Cardiac septum (tissue), 1 donor: Measurements from ENCODE around the gene ATOSB. TPM values are rescaled to one million over a fixed set of nuclear protein-coding genes. Genes with fewer than 3 reads are reported as not detected.
A peak's percentile ranks its signal among the peaks of the same experiment; 100 is the strongest.

Experiments
- DNase-seq: peaks from one replicate; pipeline ENCODE4 v3.0.0-alpha.2; 2020; ENCODE audit warnings: low spot score
- intact Hi-C: fragments of 100-400 bp; cut with DNase I; formaldehyde crosslinking; loops from one replicate; pipeline ENCODE4 v1.14.0; 2022
- total RNA-seq: library from RNA; stranded (reverse); fragmentation: NEBNext Ultra II Directional; extraction: Animal tissue kit (Norgen Biotek cat#: 25700); gene quantifications from one replicate; pipeline ENCODE4 v1.2.1, GENCODE V29; 2021
- donor health status: DM: no; HTN: no; CAD: no.

The ATOSB gene
- total RNA-seq, 1 donor from 2014 or later = 20.0 TPM

GRCh38 chr9:35116539-35116897, 856 bp upstream of the ATOSB start:
- intact Hi-C loops = loop anchor here (1.0 to 10.0 kb wide), 3 partner anchors 361 to 488 kb away; partner anchors contain the start of gene TESK1
- DNase-seq = no peak

DNA sequence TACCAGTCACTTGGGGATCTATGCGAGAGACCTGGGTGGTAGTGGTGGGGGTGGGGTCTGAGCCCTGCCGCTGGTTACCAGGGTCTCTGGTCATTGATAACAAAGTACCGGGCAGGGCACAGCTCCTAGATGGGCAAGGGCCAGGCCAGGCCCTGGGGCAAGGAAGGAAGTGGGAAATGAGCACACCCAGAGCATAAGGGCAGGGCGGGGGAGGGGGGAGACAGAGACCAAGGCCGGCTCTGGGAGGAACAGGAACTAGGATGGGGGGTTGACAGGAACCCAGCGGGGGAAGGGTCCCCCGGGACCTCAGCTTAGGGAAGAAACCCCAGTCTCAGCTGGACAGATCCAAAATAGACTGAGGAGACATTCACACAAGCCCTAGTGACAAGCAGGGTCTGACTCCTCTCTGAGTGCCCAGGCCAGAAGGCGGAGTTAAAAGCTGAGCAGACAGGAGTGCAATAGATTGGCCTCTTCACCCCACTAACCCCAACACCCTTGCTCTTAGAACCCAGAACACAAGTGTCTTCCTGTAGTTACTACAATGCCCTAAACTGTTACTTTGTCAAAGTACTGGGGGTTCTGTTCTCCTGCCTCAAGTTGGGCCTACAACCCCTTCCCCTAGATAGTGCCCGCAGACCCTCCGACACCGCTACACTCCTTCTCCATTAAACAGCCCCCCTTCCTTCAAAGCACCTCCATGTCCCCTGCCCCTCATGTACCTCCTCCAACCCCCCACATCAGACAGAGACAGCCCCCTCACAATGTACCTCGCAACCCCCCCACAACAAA, 628 bp downstream of the ATOSB start:
- peak; percentile 91 for DNase-seq
- intact Hi-C loops = loop anchor here (1.0 to 10.0 kb wide), 3 partner anchors 47 to 490 kb away; partner anchors contain the start of genes TESK1 and UNC13B

GRCh38 chr9:35114113-35114839, 1.4 kb downstream of the ATOSB start:
- peak; percentile 92 for DNase-seq
- intact Hi-C loops = loop anchor here (10.0 kb wide), 2 partner anchors 441 to 491 kb away; partner anchors contain the start of gene TESK1

DNA sequence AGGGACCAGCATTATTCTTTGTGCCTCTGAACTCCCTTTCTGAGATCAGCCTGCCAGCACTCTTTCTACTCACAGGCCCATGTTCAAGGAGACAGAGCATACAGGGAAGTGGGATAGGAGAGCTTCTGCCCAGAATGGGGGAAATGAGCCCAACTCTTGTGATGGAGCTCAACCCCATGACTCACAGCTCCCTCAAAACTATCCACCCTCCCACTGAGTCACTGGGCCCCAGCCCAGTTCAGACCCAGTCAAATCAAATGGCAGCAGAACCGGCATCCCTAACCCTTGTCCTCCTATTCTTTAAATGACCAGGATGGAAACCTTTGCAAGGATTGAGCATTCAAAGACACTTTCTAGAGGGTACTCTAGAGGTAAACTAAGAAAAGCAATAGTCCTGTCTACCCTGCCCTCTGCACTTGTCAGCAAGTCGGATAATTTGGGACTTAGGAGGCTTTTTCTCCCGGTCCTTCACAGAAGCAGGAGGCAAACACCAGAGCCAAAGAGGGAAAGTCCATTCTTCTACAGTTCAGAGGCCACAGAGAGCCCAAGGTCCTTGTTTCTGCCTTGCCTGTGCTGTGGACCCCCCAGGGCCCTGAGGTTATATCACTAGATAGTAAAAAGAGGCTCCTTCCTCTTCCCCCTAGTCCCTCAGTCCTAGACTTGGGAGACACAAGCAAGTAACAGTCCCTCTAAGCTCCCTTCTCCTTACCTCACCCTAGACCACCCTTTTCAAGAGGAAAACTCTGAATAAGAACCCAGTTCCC, 3.2 kb downstream of the ATOSB start:
- no peak for DNase-seq

DNA sequence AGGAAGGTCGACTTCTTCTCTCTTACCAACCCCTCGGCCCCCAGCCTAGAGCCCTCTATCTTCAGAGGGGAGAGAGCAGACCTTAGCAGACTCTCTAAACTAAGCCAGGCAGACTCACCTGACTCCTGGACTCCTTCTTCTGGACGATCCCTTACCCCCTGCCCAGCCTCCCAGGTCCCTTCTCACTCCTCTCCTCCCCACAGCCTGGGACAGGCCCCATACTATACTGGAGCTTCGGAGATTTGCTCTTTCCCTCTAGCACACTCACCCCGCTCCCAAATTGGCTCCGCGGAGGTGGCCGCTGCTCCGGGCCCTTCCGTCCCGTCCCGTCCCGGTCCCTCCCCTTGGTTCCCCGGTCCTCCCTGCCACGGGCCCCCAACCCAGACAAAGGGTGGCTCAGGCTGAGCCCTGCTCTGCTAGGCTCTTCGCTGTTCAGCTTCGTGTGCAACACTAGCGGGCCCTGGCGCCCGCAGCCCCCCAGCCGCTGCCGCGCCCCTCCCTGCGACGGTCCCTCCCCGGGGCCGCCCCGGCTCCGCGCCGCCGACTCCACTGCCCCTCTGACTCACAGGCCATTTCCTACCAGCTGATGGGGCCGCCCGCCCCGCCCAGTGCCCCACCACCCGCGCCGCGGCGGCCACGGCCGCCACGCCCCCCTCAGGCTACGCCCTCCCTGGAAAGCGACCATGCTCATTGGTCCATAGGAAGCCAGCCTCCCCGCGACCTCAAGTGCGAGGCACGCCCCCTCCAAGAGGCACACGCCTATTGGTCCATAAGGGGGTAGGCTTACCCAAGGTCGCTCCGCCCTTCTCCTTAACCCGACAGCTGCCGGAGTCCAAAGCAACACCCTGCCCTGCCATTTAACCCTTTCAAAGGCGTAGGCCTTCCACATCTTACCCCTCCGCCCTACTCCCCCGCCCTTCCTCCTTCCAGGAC, 4.4 kb downstream of the ATOSB start:
- peak; percentile 99 for DNase-seq
- intact Hi-C loops = loop anchor here (10.0 kb wide), 2 partner anchors 444 to 494 kb away; partner anchors contain the start of gene TESK1

More for the DNA sequence above, 3.2 kb downstream of the ATOSB start:
- intact Hi-C loops = loop anchor here (10.0 kb wide), 2 partner anchors 442 to 492 kb away; partner anchors contain the start of gene TESK1

DNA sequence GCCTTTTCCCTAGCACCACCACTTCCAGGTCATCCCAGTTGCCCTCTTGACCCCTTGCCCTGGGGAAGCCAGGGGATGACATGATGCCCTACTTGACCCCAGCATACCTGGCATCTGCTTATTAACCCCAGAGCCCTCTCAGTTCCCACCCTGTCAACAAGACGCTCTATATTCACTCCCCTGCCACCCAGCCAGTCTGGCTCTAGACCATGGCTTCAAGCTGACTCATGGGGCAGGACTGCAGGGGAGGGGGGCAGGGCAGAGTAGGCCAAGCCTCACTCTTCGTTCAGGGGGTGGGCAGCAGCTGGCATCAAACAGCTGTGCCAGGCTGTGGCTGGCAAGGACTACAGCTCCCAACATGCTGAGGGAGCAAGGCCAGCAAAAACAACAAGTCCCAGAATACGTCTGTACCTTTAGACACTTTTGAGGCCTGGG, 5.3 kb downstream of the ATOSB start:
- no peak for DNase-seq
- intact Hi-C loops = loop anchor here (10.0 kb wide), 2 partner anchors 444 to 494 kb away; partner anchors contain the start of gene TESK1

DNA sequence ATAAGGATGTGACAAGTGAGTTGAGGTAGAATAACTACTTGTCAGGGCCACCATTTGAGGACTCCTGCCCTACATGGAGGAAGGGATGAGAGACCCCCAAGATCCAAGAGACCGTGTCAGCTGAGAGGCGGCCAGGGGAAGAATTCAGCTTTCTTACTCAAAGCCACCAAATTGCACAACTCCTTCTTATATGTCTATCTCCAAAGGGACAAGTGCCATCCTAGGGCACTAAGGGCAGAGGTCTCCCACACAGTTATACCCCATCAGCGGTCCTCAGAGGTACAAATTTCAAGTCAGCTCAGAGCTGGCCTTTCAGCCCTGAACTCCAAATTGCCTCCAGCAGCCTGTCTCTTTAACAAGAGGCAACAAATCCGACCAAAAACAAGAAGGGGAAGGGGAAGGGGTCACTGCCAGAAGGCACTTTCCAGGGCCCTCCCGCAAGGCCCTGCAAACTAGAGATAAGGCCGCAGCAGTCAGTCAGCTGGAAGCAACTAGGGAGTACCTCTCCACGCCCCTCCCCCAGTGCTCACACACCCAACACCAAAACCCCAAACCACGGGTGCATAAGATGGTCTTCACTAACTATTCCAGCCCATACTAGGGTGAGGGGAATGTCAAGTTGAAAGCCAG, 6.6 kb downstream of the ATOSB start:
- intact Hi-C loops = no loop called here

GRCh38 chr9:35108461-35108860, 7.2 kb downstream of the ATOSB start:
- DNase-seq = no peak
- intact Hi-C loops = no loop called here

More for the DNA sequence above, 6.6 kb downstream of the ATOSB start:
- DNase-seq = no peak

- intact Hi-C loops = no loop called here
- no peak for DNase-seq
These were observed 8.1 kb downstream of the ATOSB start for GRCh38 chr9:35107297-35108290.

- no peak for DNase-seq
- intact Hi-C loops = no loop called here
These were observed 9.3 kb downstream of the ATOSB start for GRCh38 chr9:35106343-35106730.

DNA sequence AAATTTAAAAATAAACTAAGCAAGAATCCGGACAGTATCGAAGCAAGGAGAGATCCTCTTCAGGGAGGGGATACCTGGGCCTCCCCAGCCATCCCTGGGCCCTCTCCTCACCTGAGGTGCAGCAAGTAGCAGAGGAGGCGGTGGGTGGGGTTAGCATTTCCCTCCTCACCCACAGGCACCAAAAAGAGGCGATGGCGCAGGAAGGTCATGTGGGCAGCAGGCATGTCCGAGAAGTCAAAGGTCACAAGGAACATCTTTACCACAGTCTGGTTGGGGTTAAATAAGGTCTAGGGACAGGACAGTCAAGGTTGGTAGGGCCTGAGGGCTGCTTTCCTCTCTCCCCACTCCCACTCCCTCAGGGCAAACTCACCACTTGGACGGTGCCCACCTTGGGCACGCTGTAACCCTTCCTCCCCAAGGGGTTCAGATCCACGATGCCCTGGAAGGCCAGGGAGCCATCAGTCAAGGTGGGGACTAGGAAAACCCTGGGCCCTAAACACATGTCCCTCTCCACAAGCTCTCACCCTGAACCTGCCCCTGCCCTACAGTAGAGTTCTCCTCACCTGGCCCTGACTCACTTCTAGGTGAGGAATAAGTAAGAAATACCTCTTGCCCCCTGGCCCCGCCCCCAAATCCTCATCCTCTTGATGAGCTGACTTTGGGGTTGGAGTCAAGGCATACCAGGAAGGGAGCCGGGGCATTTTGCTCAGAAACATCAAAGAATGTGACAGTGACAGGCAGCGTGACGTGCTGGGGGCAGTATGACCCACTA, 9.9 kb downstream of the ATOSB start:
- intact Hi-C loops = no loop called here
- no peak for DNase-seq

GRCh38 chr9:35105126-35105525, 10.5 kb downstream of the ATOSB start:
- no peak for DNase-seq
- intact Hi-C loops = no loop called here

DNA sequence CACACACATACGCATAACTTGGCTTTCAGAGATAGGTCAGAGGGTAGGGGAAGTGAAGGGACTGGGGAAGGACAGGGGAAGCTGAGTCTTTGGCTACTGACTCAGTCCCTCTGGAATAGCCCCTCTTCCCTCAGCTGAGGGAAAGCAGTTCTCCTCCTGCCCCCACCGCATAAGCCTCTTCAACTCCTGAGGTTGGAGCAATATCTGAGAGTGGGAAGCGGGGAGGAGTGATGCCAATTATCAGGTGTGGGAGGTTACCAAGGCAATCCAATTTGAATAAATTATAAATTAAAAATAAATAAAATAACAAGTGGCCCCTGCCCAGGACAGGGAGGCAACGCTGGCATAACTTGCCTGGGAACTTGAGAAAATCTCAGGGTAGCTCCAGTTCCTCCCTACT, 11.1 kb downstream of the ATOSB start:
- intact Hi-C loops = no loop called here
- DNase-seq = no peak

- intact Hi-C loops = no loop called here
These were observed 11.9 kb downstream of the ATOSB start for GRCh38 chr9:35103660-35104191.

DNA sequence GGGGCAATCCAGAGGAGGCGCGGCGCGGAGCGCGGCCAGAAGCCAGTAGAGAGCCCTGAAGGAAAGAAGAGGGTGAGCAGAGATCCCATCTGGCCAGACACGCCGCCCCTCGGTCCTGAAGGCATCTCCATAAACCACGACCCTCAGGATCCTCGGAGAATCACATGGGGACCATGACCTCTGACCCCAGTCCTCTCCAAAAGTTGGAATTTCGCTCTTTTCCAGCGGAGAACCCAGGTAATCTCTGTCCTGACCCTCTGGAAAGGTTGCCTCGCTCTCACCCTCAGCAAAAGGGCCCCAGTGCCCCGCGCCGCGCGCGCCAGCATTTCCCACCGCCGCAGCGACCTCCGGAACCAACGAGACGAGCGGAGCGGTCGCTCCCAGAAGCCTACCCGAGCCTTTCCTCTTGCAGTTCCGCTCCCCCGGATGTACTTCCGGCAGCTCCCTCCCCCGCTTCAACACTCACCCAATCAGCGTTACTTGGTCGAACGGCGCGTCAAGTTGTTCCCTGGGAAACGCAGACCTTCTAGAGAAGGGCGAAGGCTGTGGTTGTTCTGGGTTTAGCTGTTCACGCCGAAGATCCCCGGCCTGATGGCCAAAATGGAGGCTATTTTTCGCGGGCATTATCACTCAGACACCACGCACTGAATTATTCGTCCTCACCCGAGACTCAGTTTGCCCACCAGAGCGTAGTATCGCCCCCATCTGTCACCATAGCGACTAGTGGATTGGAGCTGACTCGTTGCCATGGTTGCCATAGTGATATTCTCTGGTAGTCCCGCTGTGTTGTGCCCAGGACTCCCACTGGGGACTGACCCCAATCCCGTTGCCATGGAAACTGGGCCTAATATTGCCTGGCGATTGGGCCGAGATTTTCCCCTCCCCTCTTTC, 12.6 kb downstream of the ATOSB start, which contains the start of gene STOML2:
Gene STOML2, minus strand, starts transcription at position 363 of the 891 bp plus-strand sequence. Its CDS starts 37 bp downstream, at position 326.
- peak; percentile 97 for DNase-seq
- intact Hi-C loops = no loop called here

More at GRCh38 chr9:35103660-35104191, 11.9 kb downstream of the ATOSB start:
- DNase-seq = no peak
